Mesothelial cell of epicardium (in vitro differentiated cells): ENCODE results near the gene COPS9. TPM values are rescaled to one million over a fixed set of nuclear protein-coding genes. Genes with fewer than 3 reads are reported as not detected.

Experiments used
- DNase-seq, 2 experiments: peaks; one replicate each; pipeline ENCODE4 v3.0.0; 2021; ENCODE audit warnings: low spot score in 2 of 2; ENCODE audit not compliant: unreplicated experiment in 2 of 2
- H3K27ac Mint-ChIP-seq: 2 replicates; pipeline ENCODE4 v1.8.0; 2021; ENCODE audit warnings: mixed read lengths
- H3K27me3 Mint-ChIP-seq: 2 replicates; pipeline ENCODE4 v1.8.0; 2021; ENCODE audit warnings: low read depth, mixed read lengths
- H3K36me3 Mint-ChIP-seq: 2 replicates; pipeline ENCODE4 v1.8.0; 2021; ENCODE audit warnings: mixed read lengths
- H3K4me1 Mint-ChIP-seq: 2 replicates; pipeline ENCODE4 v1.8.0; 2021; ENCODE audit warnings: mixed read lengths
- H3K4me3 Mint-ChIP-seq: 2 replicates; pipeline ENCODE4 v1.8.0; 2021; ENCODE audit warnings: mild to moderate bottlenecking, moderate library complexity, mixed read lengths
- H3K9me3 Mint-ChIP-seq: 2 replicates; pipeline ENCODE4 v1.8.0; 2021; ENCODE audit warnings: mixed read lengths
- CTCF ChIP-seq: fragments of 200-600 bp; sonication (generic); IDR thresholded peaks from one replicate; pipeline ENCODE4 v1.5.0; 2021; ENCODE audit warnings: antibody characterized with exemption; ENCODE audit not compliant: unreplicated experiment
- total RNA-seq: library from RNA; stranded (reverse); gene quantifications from 3 replicates; pipeline ENCODE4 v1.2.1, GENCODE V29; 2021

COPS9 gene
- total RNA-seq, 1 donor from 2014 or later: 93.6 TPM

- no peak for TF ChIP-seq CTCF
- H3K27ac Mint-ChIP-seq: no peak overlapping the region
- no peaks in the 10 kb centered on the region for H3K9me3 Mint-ChIP-seq
- peaks cover 7% of the 10 kb centered on the region for H3K27me3 Mint-ChIP-seq
- no peak overlapping the region for H3K4me3 Mint-ChIP-seq
- H3K36me3 Mint-ChIP-seq: peaks cover 38% of the 10 kb centered on the region
- DNase-seq: no peak
- peaks cover 20% of the 10 kb centered on the region for H3K4me1 Mint-ChIP-seq
These were observed 3.5 kb downstream of the COPS9 start for GRCh38 chr2:240132651-240132980.

- peaks cover 41% of the 10 kb centered on the region for H3K36me3 Mint-ChIP-seq
- TF ChIP-seq CTCF: no peak
- peaks cover 20% of the 10 kb centered on the region for H3K4me1 Mint-ChIP-seq
- DNase-seq: no peak
- H3K27me3 Mint-ChIP-seq: peaks cover 5% of the 10 kb centered on the region
- H3K9me3 Mint-ChIP-seq: no peaks in the 10 kb centered on the region
- no peak overlapping the region for H3K4me3 Mint-ChIP-seq
- H3K27ac Mint-ChIP-seq: no peak overlapping the region
These were observed 4.0 kb downstream of the COPS9 start for GRCh38 chr2:240131941-240132650.

- Mint-ChIP-seq H3K9me3 (no peaks in the 10 kb centered on the region), H3K36me3 (peaks cover 47% of the 10 kb centered on the region), H3K27me3 (peaks cover under 1% of the 10 kb centered on the region), H3K4me1 (peaks cover 17% of the 10 kb centered on the region), H3K4me3 (no peak overlapping the region), H3K27ac (no peak overlapping the region)
- no peak for DNase-seq
- TF ChIP-seq CTCF: no peak
These were observed 4.8 kb downstream of the COPS9 start for GRCh38 chr2:240131296-240131695.

GRCh38 chr2:240130393-240131195 lies 5.5 kb downstream of the COPS9 start:
- peaks cover 15% of the 10 kb centered on the region for H3K4me1 Mint-ChIP-seq
- H3K27ac Mint-ChIP-seq: no peak overlapping the region
- peaks cover 52% of the 10 kb centered on the region for H3K36me3 Mint-ChIP-seq
- DNase-seq: no peak
- H3K9me3 Mint-ChIP-seq: no peaks in the 10 kb centered on the region
- TF ChIP-seq CTCF: no peak
- H3K27me3 Mint-ChIP-seq: no peaks in the 10 kb centered on the region
- no peak overlapping the region for H3K4me3 Mint-ChIP-seq

- Mint-ChIP-seq H3K4me1 (peaks cover 8% of the 10 kb centered on the region), H3K27ac (no peak overlapping the region), H3K4me3 (no peak overlapping the region), H3K9me3 (no peaks in the 10 kb centered on the region), H3K27me3 (no peaks in the 10 kb centered on the region), H3K36me3 (peaks cover 59% of the 10 kb centered on the region)
- TF ChIP-seq CTCF: no peak
- DNase-seq: no peak
These were observed 6.2 kb downstream of the COPS9 start for GRCh38 chr2:240129731-240130392.
